Activated CD4-positive, alpha-beta T cell treated with anti-CD3 and anti-CD28 coated beads for 48 hours (primary cell): ENCODE results near the gene CYP20A1.
"Not testable (repeated sequence)": the region's sequence is repeated elsewhere in the genome, so short reads cannot be mapped to it uniquely, and the experiment has no call there.

ENCODE experiments used
- DNase-seq: peaks from one replicate; pipeline ENCODE4 v3.0.0-alpha.2; 2020

Gene CYP20A1

GRCh38 chr2:203238704-203239526 lies at the start of gene CYP20A1:
TSS of gene CYP20A1 (plus strand) at chr2:203239018. CDS start at chr2:203239063, 45 bp downstream.
- DNase-seq: peak; percentile 98

- not testable (repeated sequence) for DNase-seq
These were observed 48.3 kb upstream of the CYP20A1 start for GRCh38 chr2:203190547-203190946.

- not testable (repeated sequence) for DNase-seq
These were observed 47.8 kb upstream of the CYP20A1 start for GRCh38 chr2:203191026-203191425.

GRCh38 chr2:203191961-203192360 lies 46.9 kb upstream of the CYP20A1 start:
- DNase-seq: no peak

GRCh38 chr2:203195331-203196036 lies 43.3 kb upstream of the CYP20A1 start:
- no peak for DNase-seq

GRCh38 chr2:203200866-203201265 lies 38.0 kb upstream of the CYP20A1 start:
- DNase-seq: no peak

- DNase-seq: no peak
These were observed 37.4 kb upstream of the CYP20A1 start for GRCh38 chr2:203201426-203201825.

GRCh38 chr2:203209538-203209937 lies 29.3 kb upstream of the CYP20A1 start:
- no peak for DNase-seq

GRCh38 chr2:203225423-203226039 lies 13.3 kb upstream of the CYP20A1 start:
- DNase-seq: peak; percentile 44

GRCh38 chr2:203229674-203230073 lies 9.1 kb upstream of the CYP20A1 start:
- not testable (repeated sequence) for DNase-seq

GRCh38 chr2:203237346-203238238 lies 1.2 kb upstream of the CYP20A1 start:
- no peak for DNase-seq

- DNase-seq: no peak
These were observed 520 bp upstream of the CYP20A1 start for GRCh38 chr2:203238292-203238703.

- DNase-seq: no peak
These were observed 1.7 kb downstream of the CYP20A1 start for GRCh38 chr2:203240491-203240890.

GRCh38 chr2:203242518-203242917 lies 3.7 kb downstream of the CYP20A1 start:
- DNase-seq: no peak

GRCh38 chr2:203246646-203247045 lies 7.8 kb downstream of the CYP20A1 start:
- DNase-seq: no peak

- DNase-seq: no peak
These were observed 14.0 kb downstream of the CYP20A1 start for GRCh38 chr2:203252818-203253217.

- DNase-seq: not testable (repeated sequence)
These were observed 14.7 kb downstream of the CYP20A1 start for GRCh38 chr2:203253422-203254095.

GRCh38 chr2:203261326-203262159 lies 22.7 kb downstream of the CYP20A1 start:
- no peak for DNase-seq

- DNase-seq: no peak
These were observed 40.5 kb downstream of the CYP20A1 start for GRCh38 chr2:203279288-203279687.

GRCh38 chr2:203280428-203281064 lies 41.7 kb downstream of the CYP20A1 start:
- no peak for DNase-seq
